Prostate gland (tissue), 2 donors: ENCODE results near the gene SMIM14. TPM values are rescaled to one million over a fixed set of nuclear protein-coding genes. Genes with fewer than 3 reads are reported as not detected.
"Not testable (repeated sequence)": the region's sequence is repeated elsewhere in the genome, so short reads cannot be mapped to it uniquely, and the experiment has no call there.

Source experiments
- DNase-seq: peaks from one replicate; pipeline ENCODE4 v3.0.0-alpha.2; 2019; ENCODE audit warnings: low spot score
- H3K27ac ChIP-seq, 2 donors: fragments of 200-600 bp; sonication (generic); 2 replicates each; pipeline ENCODE4 v1.5.1; 2017 to 2019
- H3K27me3 ChIP-seq: fragments of 200-600 bp; sonication (generic); replicated peaks from 2 replicates; pipeline ENCODE4 v1.5.1; 2019; ENCODE audit not compliant: insufficient read depth
- H3K36me3 ChIP-seq, 2 donors: fragments of 200-600 bp; sonication (generic); 1 replicate in 1 of 2; 2 replicates in 1 of 2; pipeline versions ENCODE4 v1.5.1 to v1.8.1; 2017 to 2019
- H3K4me1 ChIP-seq: fragments of 200-600 bp; sonication (generic); replicated peaks from 2 replicates; pipeline ENCODE4 v1.5.1; 2019
- H3K4me3 ChIP-seq, 2 donors: fragments of 200-600 bp; sonication (generic); 2 replicates each; pipeline ENCODE4 v1.5.1; 2017 to 2019
- H3K9me3 ChIP-seq: fragments of 200-600 bp; sonication (generic); 2 replicates; pipeline ENCODE4 v1.5.1; 2017
- CTCF ChIP-seq, 4 experiments: fragments of 200-600 bp in 2 of 4; fragments of 450-650 bp in 2 of 4; sonication (generic) in 2 of 4; IDR thresholded peaks; 1 replicate in 3 of 4; 2 replicates in 1 of 4; pipeline ENCODE4 v1.5.1; 2016 to 2019; ENCODE audit warnings: antibody characterized with exemption in 4 of 4, mild to moderate bottlenecking in 2 of 4, moderate library complexity in 2 of 4
- POLR2A ChIP-seq: fragments of 450-650 bp; IDR thresholded peaks from one replicate; pipeline ENCODE4 v1.6.1; 2016; ENCODE audit warnings: antibody characterized with exemption, mild to moderate bottlenecking
- POLR2AphosphoS5 ChIP-seq: sonication (generic); formaldehyde crosslinking; IDR thresholded peaks from one replicate; pipeline ENCODE4 v1.6.1; 2017; ENCODE audit warnings: antibody characterized with exemption
- whole genome bisulfite sequencing: methylation state at CpG from one replicate; pipeline ENCODE4 v1.1.5; 2018; 5-methylcytosine and 5-hydroxymethylcytosine counted together
- intact Hi-C: fragments of 100-400 bp; cut with DNase I; formaldehyde crosslinking; loops from one replicate; pipeline ENCODE4 v1.14.2; 2022
- total RNA-seq, 2 donors: library from RNA; depleted of rRNA; stranded (reverse); fragments of >200 nt; gene quantifications; one replicate each; pipeline ENCODE4 v1.1.0, GENCODE V29; 2016

The SMIM14 gene
- total RNA-seq, 2 donors from 2014 or later = 36.1 to 101 TPM

- Histone ChIP-seq H3K27me3 (no peaks in the 10 kb centered on the region), H3K9me3 (no peaks in the 10 kb centered on the region), H3K36me3 (no peaks in the 10 kb centered on the region), H3K4me3 (no peak overlapping the region), H3K4me1 (no peaks in the 10 kb centered on the region), H3K27ac (no peak overlapping the region)
- intact Hi-C loops = no loop called here
- TF ChIP-seq CTCF (IDR thresholded peaks at IDR 0.05) (no peak), POLR2AphosphoS5 (no peak), POLR2A (no peak)
- DNase-seq = no peak
- WGBS = 87% methylated on average over 2 of the region's 2 CpGs
Measured at GRCh38 chr4:39626261-39626660, 12.4 kb downstream of the SMIM14 start.

GRCh38 chr4:39621582-39621981, 17.1 kb downstream of the SMIM14 start:
- Histone ChIP-seq H3K4me1 (no peaks in the 10 kb centered on the region), H3K27me3 (no peaks in the 10 kb centered on the region), H3K9me3 (no peaks in the 10 kb centered on the region), H3K36me3 (no peaks in the 10 kb centered on the region), H3K27ac (no peak overlapping the region), H3K4me3 (no peak overlapping the region)
- no peak for TF ChIP-seq POLR2A
- DNase-seq = no peak
- intact Hi-C loops = no loop called here
- whole genome bisulfite sequencing = 77% methylated on average over 9 of the region's 9 CpGs

GRCh38 chr4:39620551-39621313, 17.9 kb downstream of the SMIM14 start:
- no peaks in the 10 kb centered on the region for H3K4me1 ChIP-seq
- DNase-seq = no peak
- intact Hi-C loops = no loop called here
- H3K36me3 ChIP-seq = no peaks in the 10 kb centered on the region
- no peak for TF ChIP-seq POLR2A
- no peak for TF ChIP-seq POLR2AphosphoS5
- H3K9me3 ChIP-seq = no peaks in the 10 kb centered on the region
- H3K4me3 ChIP-seq = no peak overlapping the region
- no peaks in the 10 kb centered on the region for H3K27me3 ChIP-seq
- no peak overlapping the region for H3K27ac ChIP-seq
- 69% methylated on average over 4 of the region's 4 CpGs for WGBS

- no peak for DNase-seq
- WGBS = 94% methylated on average over 2 of the region's 2 CpGs
Measured at GRCh38 chr4:39617534-39617933, 21.1 kb downstream of the SMIM14 start.

GRCh38 chr4:39616651-39617050, 22.0 kb downstream of the SMIM14 start:
- Histone ChIP-seq H3K9me3 (no peaks in the 10 kb centered on the region), H3K36me3 (no peaks in the 10 kb centered on the region), H3K4me1 (no peaks in the 10 kb centered on the region), H3K27ac (no peak overlapping the region), H3K27me3 (no peaks in the 10 kb centered on the region), H3K4me3 (no peak overlapping the region)
- DNase-seq = no peak
- WGBS = 85% methylated on average over 1 of the region's 1 CpG
- TF ChIP-seq POLR2AphosphoS5 (no peak), CTCF (IDR thresholded peaks at IDR 0.05) (no peak), POLR2A (no peak)
- intact Hi-C loops = no loop called here

More at GRCh38 chr4:39617534-39617933, 21.1 kb downstream of the SMIM14 start:
- Histone ChIP-seq H3K27ac (no peak overlapping the region), H3K9me3 (no peaks in the 10 kb centered on the region), H3K4me1 (no peaks in the 10 kb centered on the region), H3K4me3 (no peak overlapping the region), H3K27me3 (no peaks in the 10 kb centered on the region), H3K36me3 (no peaks in the 10 kb centered on the region)
- intact Hi-C loops = no loop called here
- TF ChIP-seq POLR2AphosphoS5 (no peak), CTCF (IDR thresholded peaks at IDR 0.05) (no peak), POLR2A (no peak)

- H3K36me3 ChIP-seq, DNase-seq, intact Hi-C loops, H3K27me3 ChIP-seq, H3K4me3 ChIP-seq, H3K27ac ChIP-seq, H3K9me3 ChIP-seq, H3K4me1 ChIP-seq: not testable (repeated sequence)
- WGBS = 96% methylated on average over 6 of the region's 6 CpGs
Measured at GRCh38 chr4:39616112-39616511, 22.6 kb downstream of the SMIM14 start.
